HG03139 (cell line): Measurements from ENCODE around the gene GUCA2B.

Experiments
- ATAC-seq: cut with Tn5 transposase; IDR thresholded peaks from one replicate; pipeline ENCODE4 v1.9.1; 2021; ENCODE audit not compliant: unreplicated experiment

Gene GUCA2B

GRCh38 chr1:42165511-42166210, 12.5 kb downstream of the GUCA2B start:
- no peak for ATAC-seq

GRCh38 chr1:42167611-42168390, 14.6 kb downstream of the GUCA2B start:
- ATAC-seq = no peak

- ATAC-seq = no peak
These were observed 15.1 kb downstream of the GUCA2B start for GRCh38 chr1:42168391-42168670.

- ATAC-seq = no peak
These were observed 15.6 kb downstream of the GUCA2B start for GRCh38 chr1:42168763-42169162.

- no peak for ATAC-seq
These were observed 17.8 kb downstream of the GUCA2B start for GRCh38 chr1:42170779-42171621.

GRCh38 chr1:42171679-42172266, 18.6 kb downstream of the GUCA2B start:
- ATAC-seq = no peak

GRCh38 chr1:42172381-42173133, 19.3 kb downstream of the GUCA2B start:
- ATAC-seq = no peak

- no peak for ATAC-seq
These were observed 20.1 kb downstream of the GUCA2B start for GRCh38 chr1:42173155-42173933.

- ATAC-seq = no peak
These were observed 20.9 kb downstream of the GUCA2B start for GRCh38 chr1:42173961-42174735.

GRCh38 chr1:42175314-42176054, 22.3 kb downstream of the GUCA2B start:
- ATAC-seq = no peak

GRCh38 chr1:42176902-42177519, 23.8 kb downstream of the GUCA2B start:
- ATAC-seq = no peak

- no peak for ATAC-seq
These were observed 24.4 kb downstream of the GUCA2B start for GRCh38 chr1:42177541-42177981.

- ATAC-seq = no peak
These were observed 25.0 kb downstream of the GUCA2B start for GRCh38 chr1:42178249-42178648.

- no peak for ATAC-seq
These were observed 26.1 kb downstream of the GUCA2B start for GRCh38 chr1:42179275-42179674.

GRCh38 chr1:42179900-42180329, 26.7 kb downstream of the GUCA2B start:
- ATAC-seq = no peak

GRCh38 chr1:42181687-42182086, 28.5 kb downstream of the GUCA2B start:
- ATAC-seq = no peak

GRCh38 chr1:42183210-42183956, 30.2 kb downstream of the GUCA2B start:
- no peak for ATAC-seq
